ENCODE results near the gene DGAT2L6. TPM values are rescaled to one million over a fixed set of nuclear protein-coding genes. Genes with fewer than 3 reads are reported as not detected.

DGAT2L6 gene
- total RNA-seq, 1 experiment from 2014 or later: not detected

GRCh38 chrX:70247252-70247651, 70.0 kb downstream of the DGAT2L6 start:
- Histone ChIP-seq H3K27me3 (no peaks in the 10 kb centered on the region), H3K4me3 (no peak overlapping the region), H3K36me3 (no peaks in the 10 kb centered on the region), H3K9me3 (no peaks in the 10 kb centered on the region)
- no peak for DNase-seq

GRCh38 chrX:70252491-70252890, 75.2 kb downstream of the DGAT2L6 start:
- Histone ChIP-seq H3K27me3 (no peaks in the 10 kb centered on the region), H3K9me3 (no peaks in the 10 kb centered on the region), H3K36me3 (no peaks in the 10 kb centered on the region), H3K4me3 (no peak overlapping the region)
- no peak for DNase-seq

GRCh38 chrX:70253377-70254062, 76.2 kb downstream of the DGAT2L6 start:
- H3K4me3 ChIP-seq: no peak overlapping the region
- H3K27me3 ChIP-seq: no peaks in the 10 kb centered on the region
- no peaks in the 10 kb centered on the region for H3K36me3 ChIP-seq
- H3K9me3 ChIP-seq: no peaks in the 10 kb centered on the region
- no peak for DNase-seq

GRCh38 chrX:70254063-70254400, 76.7 kb downstream of the DGAT2L6 start:
- no peak overlapping the region for H3K4me3 ChIP-seq
- no peaks in the 10 kb centered on the region for H3K9me3 ChIP-seq
- no peak for DNase-seq
- H3K36me3 ChIP-seq: no peaks in the 10 kb centered on the region
- H3K27me3 ChIP-seq: no peaks in the 10 kb centered on the region

- Histone ChIP-seq H3K4me3 (no peak overlapping the region), H3K27me3 (no peaks in the 10 kb centered on the region), H3K36me3 (no peaks in the 10 kb centered on the region), H3K9me3 (no peaks in the 10 kb centered on the region)
- no peak for DNase-seq
Measured at GRCh38 chrX:70254909-70255308, 77.6 kb downstream of the DGAT2L6 start.

Other genes with a start within 250 kb of the DGAT2L6 start
- gene AWAT2, start 127.5 kb upstream of the DGAT2L6 start, total RNA-seq (2014; rRNA removed; shearing (Covaris generic); ENCODE audit: low replicate concordance): not detected in 2 replicates
- not detected in 2 replicates for gene OTUD6A, start 115.0 kb upstream of the DGAT2L6 start, total RNA-seq (2014; rRNA removed; shearing (Covaris generic); ENCODE audit: low replicate concordance)
- gene IGBP1, start 44.0 kb upstream of the DGAT2L6 start, total RNA-seq (2014; rRNA removed; shearing (Covaris generic); ENCODE audit: low replicate concordance): 55.2 and 59.5 TPM in 2 replicates
- gene AWAT1, start 57.2 kb downstream of the DGAT2L6 start, total RNA-seq (2014; rRNA removed; shearing (Covaris generic); ENCODE audit: low replicate concordance): not detected in 2 replicates
- not detected in 2 replicates for gene P2RY4, start 82.7 kb downstream of the DGAT2L6 start, total RNA-seq (2014; rRNA removed; shearing (Covaris generic); ENCODE audit: low replicate concordance)
- gene ARR3, start 90.9 kb downstream of the DGAT2L6 start, total RNA-seq (2014; rRNA removed; shearing (Covaris generic); ENCODE audit: low replicate concordance): not detected in 2 replicates
- not detected in 2 replicates for gene RAB41, start 104.7 kb downstream of the DGAT2L6 start, total RNA-seq (2014; rRNA removed; shearing (Covaris generic); ENCODE audit: low replicate concordance)
- 80.6 and 82.4 TPM in 2 replicates for gene PDZD11, start 112.4 kb downstream of the DGAT2L6 start, total RNA-seq (2014; rRNA removed; shearing (Covaris generic); ENCODE audit: low replicate concordance)
- 26.6 and 30.0 TPM in 2 replicates for gene KIF4A, start 112.6 kb downstream of the DGAT2L6 start, total RNA-seq (2014; rRNA removed; shearing (Covaris generic); ENCODE audit: low replicate concordance)
- 0.43 TPM in 1 of 2 replicates, not detected in the other for gene GDPD2, start 245.8 kb downstream of the DGAT2L6 start, total RNA-seq (2014; rRNA removed; shearing (Covaris generic); ENCODE audit: low replicate concordance)